Adipocyte (in vitro differentiated cells): ENCODE measurements around the gene RIC8B.

ENCODE experiments used
- DNase-seq: peaks from one replicate; pipeline ENCODE4 v3.0.0-alpha.2; 2015; ENCODE audit warnings: low read depth
- H3K27me3 ChIP-seq: replicated peaks from 2 replicates; pipeline ENCODE4 v1.7.0; 2013; ENCODE audit warnings: mild to moderate bottlenecking, low read length, moderate library complexity; ENCODE audit not compliant: control insufficient read depth, insufficient read depth
- H3K36me3 ChIP-seq: 2 replicates; pipeline ENCODE4 v1.7.0; 2013; ENCODE audit warnings: low read length, mild to moderate bottlenecking, moderate library complexity; ENCODE audit not compliant: control insufficient read depth, insufficient read depth, severe bottlenecking
- H3K4me1 ChIP-seq: 2 replicates; pipeline ENCODE4 v1.7.0; 2013; ENCODE audit warnings: mild to moderate bottlenecking, low read length, moderate library complexity; ENCODE audit not compliant: control insufficient read depth, insufficient read depth
- H3K4me3 ChIP-seq: 2 replicates; pipeline ENCODE4 v1.7.0; 2013; ENCODE audit warnings: mild to moderate bottlenecking, low read length, moderate library complexity
- H3K9ac ChIP-seq: 2 replicates; pipeline ENCODE4 v1.7.0; 2013; ENCODE audit warnings: mild to moderate bottlenecking, low read length, moderate library complexity
- H3K9me3 ChIP-seq: 2 replicates; pipeline ENCODE4 v1.7.0; 2013; ENCODE audit warnings: mild to moderate bottlenecking, low read length, moderate library complexity; ENCODE audit not compliant: control insufficient read depth

The RIC8B gene

DNA sequence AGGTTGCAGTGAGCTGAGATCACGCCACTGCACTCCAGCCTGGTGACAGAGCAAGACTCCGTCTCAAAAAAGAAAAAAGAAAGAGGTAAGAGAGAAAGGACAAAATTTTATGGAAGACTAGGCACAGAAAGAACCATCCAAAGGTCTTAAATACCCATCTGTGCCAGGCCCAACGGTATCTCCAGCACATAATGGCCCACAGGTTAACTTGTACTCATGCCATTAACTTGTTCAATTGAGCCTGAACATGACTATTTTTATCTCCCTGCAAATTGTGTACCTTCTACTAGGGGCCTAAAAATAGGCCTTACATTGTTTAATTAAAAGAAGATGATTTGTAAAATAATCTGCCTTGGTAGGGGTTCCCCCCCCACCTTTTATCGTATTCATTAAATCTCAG is 80.2 kb downstream of the RIC8B start:
- Histone ChIP-seq H3K4me1 (no peaks in the 10 kb centered on the region), H3K9ac (no peak overlapping the region), H3K27me3 (no peaks in the 10 kb centered on the region), H3K36me3 (peaks cover 29% of the 10 kb centered on the region), H3K4me3 (no peak overlapping the region), H3K9me3 (no peaks in the 10 kb centered on the region)
- DNase-seq = no peak

DNA sequence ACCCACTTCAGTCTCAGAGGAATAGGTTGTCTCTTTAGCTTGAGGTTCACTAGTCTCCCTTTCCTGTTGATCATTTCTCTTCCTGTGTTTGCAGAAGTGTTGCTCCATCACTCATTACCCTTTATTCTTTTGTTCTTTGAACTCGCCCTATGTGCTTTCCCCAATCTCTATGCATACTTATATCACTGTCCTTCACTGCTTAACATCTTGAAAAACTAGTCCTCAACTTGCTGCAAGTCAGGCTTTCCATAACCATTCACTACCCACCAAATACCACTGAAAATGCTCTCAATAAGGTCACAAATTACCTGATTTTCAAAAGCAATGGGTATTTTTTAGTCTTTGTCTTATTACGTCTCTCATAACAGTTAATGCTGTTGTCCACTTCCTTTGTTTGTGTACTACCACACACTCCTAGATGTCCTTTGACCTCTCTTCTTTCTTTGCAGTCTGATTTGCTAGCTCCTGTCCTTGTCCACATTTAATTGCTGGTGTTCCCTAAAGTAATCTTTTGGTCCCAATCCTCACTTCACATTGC is 80.8 kb downstream of the RIC8B start:
- no peaks in the 10 kb centered on the region for H3K9me3 ChIP-seq
- H3K4me1 ChIP-seq = no peaks in the 10 kb centered on the region
- H3K36me3 ChIP-seq = peaks cover 32% of the 10 kb centered on the region
- no peaks in the 10 kb centered on the region for H3K27me3 ChIP-seq
- no peak for DNase-seq
- H3K9ac ChIP-seq = no peak overlapping the region
- H3K4me3 ChIP-seq = no peak overlapping the region

DNA sequence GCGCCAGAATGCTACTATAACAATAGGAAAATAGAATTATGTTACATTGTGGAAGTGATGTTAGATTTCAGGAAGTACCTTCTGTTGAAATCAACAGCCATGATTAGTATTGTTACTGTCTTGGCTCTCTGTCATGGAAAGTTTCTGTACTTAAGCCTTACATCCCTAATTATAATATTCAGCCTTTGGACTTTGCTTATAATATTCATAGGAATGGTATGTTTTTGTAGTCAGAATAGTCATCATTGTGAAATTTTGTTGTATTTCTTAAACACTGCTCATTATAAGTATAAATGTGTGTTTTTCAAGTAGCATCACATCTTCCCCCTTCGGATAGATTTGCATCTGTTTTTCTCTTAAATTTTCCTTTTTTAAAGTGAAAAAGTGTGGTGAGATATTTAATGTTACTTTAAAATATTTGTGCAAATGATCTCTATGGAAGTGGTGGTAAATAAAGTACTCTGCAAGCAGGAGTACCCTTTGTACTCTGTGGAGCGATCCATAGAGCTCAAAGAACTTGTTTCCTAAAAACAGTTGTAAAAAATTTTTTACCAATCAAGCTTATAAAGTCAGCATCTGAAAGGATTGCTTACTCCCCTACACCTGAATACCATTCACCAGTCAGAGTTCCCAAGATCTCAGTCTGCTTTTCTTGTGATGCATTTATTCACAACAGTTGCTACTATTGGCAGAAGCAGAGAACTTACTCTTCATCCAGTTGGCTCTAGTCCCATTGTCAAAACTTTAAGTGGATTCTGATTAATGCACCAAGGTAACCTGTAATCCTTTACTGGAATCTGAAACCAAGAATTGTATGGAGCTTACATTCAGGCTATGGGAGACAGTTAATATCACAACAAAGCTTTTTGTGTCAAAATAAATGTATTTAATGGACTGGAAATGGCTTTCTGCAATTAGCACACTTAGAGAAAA is 87.8 kb downstream of the RIC8B start:
- no peaks in the 10 kb centered on the region for H3K27me3 ChIP-seq

DNA sequence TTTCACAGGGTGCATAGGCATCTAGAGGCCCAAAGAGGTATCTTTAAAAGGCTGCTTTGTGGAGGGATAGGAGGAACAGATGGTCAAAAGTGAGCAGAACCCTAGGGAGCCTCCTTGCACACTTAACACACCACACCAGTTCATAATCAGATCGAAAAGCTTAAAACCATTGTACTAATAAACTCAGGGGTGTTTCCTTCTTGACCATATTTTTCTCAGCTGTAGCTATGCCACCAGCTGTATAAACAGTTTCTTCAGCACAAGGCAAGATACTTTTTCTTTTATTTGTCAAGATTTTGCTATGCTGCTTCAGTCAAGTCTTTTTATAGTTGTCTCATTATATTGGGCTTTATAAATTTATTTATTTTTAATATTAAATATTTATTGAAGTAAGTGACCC is 88.7 kb downstream of the RIC8B start:
- peak; percentile 47 for DNase-seq
- peaks cover 21% of the 10 kb centered on the region for H3K4me1 ChIP-seq
- H3K4me3 ChIP-seq = no peak overlapping the region
- no peaks in the 10 kb centered on the region for H3K9me3 ChIP-seq
- no peak overlapping the region for H3K9ac ChIP-seq
- H3K36me3 ChIP-seq = peaks cover 8% of the 10 kb centered on the region
- H3K27me3 ChIP-seq = no peaks in the 10 kb centered on the region

More for the DNA sequence above, 87.8 kb downstream of the RIC8B start:
- H3K36me3 ChIP-seq = peaks cover 8% of the 10 kb centered on the region
- DNase-seq = peak; percentile 95
- H3K9me3 ChIP-seq = no peaks in the 10 kb centered on the region
- peaks cover 21% of the 10 kb centered on the region for H3K4me1 ChIP-seq
- no peak overlapping the region for H3K9ac ChIP-seq
- H3K4me3 ChIP-seq = no peak overlapping the region

DNA sequence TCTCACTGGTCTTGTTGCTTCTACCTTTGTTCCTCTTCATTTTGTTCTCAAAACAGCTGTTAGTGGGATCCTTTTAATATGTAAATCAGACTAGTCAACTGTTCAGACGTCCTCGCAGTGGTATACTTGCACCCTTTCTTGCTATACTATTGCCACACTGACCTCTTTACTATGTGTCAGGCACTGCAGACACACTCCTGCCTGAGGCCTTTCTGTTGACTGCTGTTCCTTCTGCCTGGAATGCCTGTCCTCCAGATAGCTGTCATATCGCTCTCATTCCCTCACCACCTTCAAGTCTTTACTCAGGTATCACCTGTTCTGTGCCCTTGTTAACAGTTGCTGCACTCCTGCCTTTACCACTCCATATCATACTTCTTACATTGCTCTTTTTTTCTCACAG is 91.2 kb downstream of the RIC8B start:
- Histone ChIP-seq H3K4me3 (no peak overlapping the region), H3K36me3 (peaks cover under 1% of the 10 kb centered on the region), H3K27me3 (no peaks in the 10 kb centered on the region), H3K9me3 (no peaks in the 10 kb centered on the region), H3K9ac (no peak overlapping the region), H3K4me1 (peaks cover 21% of the 10 kb centered on the region)
- DNase-seq = peak; percentile 15

DNA sequence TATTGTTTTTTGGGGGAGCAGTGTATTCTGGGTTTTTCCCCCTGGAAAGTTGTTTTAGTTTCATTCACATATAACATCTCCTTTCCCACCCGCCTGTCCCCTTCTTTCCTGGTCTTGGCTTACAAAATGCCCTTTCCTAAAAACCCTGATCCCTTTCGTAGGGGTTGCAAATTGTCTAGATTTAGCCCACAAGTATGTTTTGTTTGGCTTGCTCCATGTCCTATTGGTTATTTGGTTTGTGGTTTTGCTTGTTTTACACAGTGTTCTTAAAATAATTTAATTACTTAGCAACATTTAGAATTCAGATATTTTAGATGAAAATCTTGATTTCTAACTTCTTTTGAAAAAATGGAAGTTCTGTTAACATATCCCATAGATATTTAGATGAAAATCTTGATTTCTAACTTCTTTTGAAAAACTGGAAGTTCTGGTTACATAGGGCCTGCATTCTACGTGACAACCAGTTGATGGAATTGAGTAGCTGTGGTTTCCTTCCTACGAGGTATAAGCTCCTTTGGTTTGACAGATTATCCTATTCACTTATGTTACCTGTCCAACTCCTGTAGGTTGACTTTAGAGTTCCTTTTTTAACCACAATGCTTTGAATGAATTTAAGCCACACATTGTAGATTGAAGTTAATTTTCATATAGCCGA is 92.1 kb downstream of the RIC8B start:
- peak; percentile 71 for DNase-seq
- Histone ChIP-seq H3K9me3 (no peaks in the 10 kb centered on the region), H3K27me3 (no peaks in the 10 kb centered on the region), H3K9ac (no peak overlapping the region), H3K4me3 (no peak overlapping the region), H3K4me1 (peaks cover 25% of the 10 kb centered on the region), H3K36me3 (no peaks in the 10 kb centered on the region)

DNA sequence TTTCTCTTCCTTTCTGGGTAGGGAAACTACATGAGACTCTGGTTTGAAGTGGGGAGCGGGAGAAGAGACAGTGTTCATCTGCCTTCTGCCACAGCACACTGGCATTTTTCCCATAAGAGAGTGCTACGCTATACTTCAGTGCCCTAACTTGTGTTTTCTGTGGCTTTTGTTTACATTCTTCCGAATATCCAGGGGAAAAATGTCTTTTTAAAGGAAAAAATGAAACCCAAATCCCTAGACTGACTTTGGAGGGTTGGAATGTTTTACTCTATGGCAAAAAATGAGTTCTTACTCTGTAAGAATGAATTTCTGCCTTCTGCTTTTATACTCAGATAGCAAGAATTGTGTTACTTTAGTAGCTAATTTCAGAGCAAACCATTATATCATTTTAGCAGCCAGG is 93.2 kb downstream of the RIC8B start:
- Histone ChIP-seq H3K4me3 (no peak overlapping the region), H3K4me1 (peaks cover 17% of the 10 kb centered on the region), H3K9ac (no peak overlapping the region), H3K27me3 (no peaks in the 10 kb centered on the region), H3K9me3 (no peaks in the 10 kb centered on the region), H3K36me3 (no peaks in the 10 kb centered on the region)
- DNase-seq = peak; percentile 9

DNA sequence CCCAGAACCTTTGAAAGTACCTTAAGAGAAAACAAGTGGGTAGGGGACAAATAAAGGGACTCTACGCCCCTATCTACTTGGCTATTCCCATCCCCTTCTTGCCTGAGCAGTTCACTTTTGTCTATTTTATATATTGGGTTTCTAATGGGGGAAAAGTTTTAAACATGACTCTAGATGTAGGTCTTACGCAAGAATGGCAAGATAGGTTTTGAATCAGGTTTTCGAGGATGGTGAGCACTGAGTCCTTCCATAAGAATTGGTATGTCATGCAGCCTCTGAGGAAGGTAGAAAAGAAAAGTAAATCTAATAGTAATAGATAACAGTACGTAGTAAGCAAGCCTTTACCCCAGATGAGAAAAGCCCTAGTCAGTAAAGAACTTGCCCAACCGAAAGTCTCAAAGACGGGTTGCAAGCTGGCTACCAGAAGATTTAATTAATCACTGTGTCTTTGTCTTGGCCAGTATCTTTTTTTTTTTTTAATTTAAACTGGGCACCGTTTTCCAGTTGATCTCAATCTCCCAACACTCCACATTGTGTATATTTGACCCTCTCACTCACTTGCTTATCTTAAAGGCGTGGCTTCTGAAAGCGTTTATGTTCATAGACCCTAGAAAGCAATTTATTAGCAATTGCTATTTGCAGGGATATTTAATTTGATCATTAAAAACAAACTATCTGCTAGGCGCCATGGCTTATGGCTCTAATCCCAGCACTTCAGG is 94.7 kb downstream of the RIC8B start:
- Histone ChIP-seq H3K36me3 (peaks cover 9% of the 10 kb centered on the region), H3K9me3 (no peaks in the 10 kb centered on the region), H3K4me3 (no peak overlapping the region), H3K9ac (no peak overlapping the region), H3K4me1 (peaks cover 11% of the 10 kb centered on the region), H3K27me3 (no peaks in the 10 kb centered on the region)
- DNase-seq = no peak

DNA sequence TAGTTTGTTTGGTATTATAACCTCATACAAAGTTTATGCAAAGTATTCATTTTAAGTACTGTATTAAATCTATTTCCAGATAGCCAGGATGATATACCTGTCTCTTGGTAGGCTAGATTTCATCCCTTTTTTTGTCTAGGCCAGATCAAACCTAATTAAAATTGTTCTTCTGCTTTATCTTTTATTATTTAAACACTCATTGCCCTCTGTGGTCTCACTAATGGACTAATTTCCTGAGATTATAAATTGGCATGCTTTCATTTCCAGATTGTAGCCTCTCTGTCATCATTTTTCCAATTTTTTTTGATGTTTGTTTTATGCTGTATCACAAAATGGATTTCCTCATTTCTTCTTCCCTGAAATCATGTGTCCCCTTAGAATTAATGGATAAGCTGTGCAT is 95.6 kb downstream of the RIC8B start:
- H3K9me3 ChIP-seq = no peaks in the 10 kb centered on the region
- no peak for DNase-seq
- no peak overlapping the region for H3K9ac ChIP-seq
- H3K36me3 ChIP-seq = peaks cover 19% of the 10 kb centered on the region
- no peak overlapping the region for H3K4me3 ChIP-seq
- no peaks in the 10 kb centered on the region for H3K27me3 ChIP-seq
- peaks cover 11% of the 10 kb centered on the region for H3K4me1 ChIP-seq

DNA sequence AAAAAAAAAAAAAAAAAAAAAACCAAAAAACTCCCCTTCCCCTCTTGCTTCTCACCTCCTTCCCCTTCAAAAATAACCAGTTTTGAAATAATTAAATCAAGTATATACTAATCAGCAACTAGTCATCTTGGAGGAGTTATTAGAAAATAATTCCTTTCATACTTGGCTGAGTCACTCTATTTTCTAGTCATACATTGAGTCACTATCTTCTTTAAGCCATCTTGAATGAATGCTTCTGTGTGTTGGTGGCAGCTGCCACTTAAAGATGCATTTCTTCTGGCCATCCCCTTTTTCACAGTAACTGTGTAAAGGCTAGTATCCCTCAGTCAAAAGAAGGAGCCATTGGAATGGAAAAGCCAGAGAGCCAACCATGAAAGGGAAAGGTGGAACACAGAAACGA is 97.0 kb downstream of the RIC8B start:
- peaks cover 11% of the 10 kb centered on the region for H3K4me1 ChIP-seq
- DNase-seq = no peak
- no peaks in the 10 kb centered on the region for H3K9me3 ChIP-seq
- no peak overlapping the region for H3K4me3 ChIP-seq
- no peaks in the 10 kb centered on the region for H3K27me3 ChIP-seq
- no peak overlapping the region for H3K9ac ChIP-seq
- peaks cover 19% of the 10 kb centered on the region for H3K36me3 ChIP-seq

DNA sequence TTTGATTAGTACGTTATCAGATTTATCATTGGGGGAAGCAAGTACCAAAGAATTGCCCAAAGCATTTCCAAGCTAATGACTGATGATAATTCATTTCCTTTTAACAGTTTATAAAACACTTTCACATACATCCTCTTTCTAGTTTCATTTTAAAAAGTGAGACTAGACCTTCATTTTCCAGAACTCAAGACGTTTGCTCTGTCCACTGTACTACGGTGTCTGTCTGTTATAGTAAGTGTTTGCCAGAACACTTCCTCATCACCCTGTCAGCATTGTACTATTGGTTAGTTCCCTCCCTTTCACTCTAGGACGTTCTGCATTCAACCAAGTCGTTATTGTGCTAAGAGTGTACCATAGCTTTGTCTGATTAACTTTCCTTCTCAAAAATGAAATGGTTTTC is 99.5 kb downstream of the RIC8B start:
- no peak for DNase-seq
- no peak overlapping the region for H3K9ac ChIP-seq
- peaks cover 19% of the 10 kb centered on the region for H3K36me3 ChIP-seq

More for the DNA sequence above, 99.5 kb downstream of the RIC8B start:
- Histone ChIP-seq H3K4me1 (peaks cover 20% of the 10 kb centered on the region), H3K27me3 (no peaks in the 10 kb centered on the region), H3K9me3 (no peaks in the 10 kb centered on the region), H3K4me3 (no peak overlapping the region)
